HCT116 (cell line): Measurements from ENCODE around the gene FAM32A. TPM values are rescaled to one million over a fixed set of nuclear protein-coding genes. Genes with fewer than 3 reads are reported as not detected.

ENCODE experiments used
- ATAC-seq: fragments of 200-7000 bp; cut with Tn5 transposase; 2 replicates; pipeline ENCODE4 v1.9.1; 2020; ENCODE audit warnings: mild to moderate bottlenecking, moderate library complexity
- BruUV-seq: library from RNA; stranded (reverse); fragments of 400-500 nt; replicated peaks from 2 replicates; lab custom pipeline; 2021; lab: Mats Ljungman, UMichigan
- CTCF ChIA-PET: fragments of 300-600 bp; sonication (Branson Sonifier 250); formaldehyde crosslinking; loops from one replicate; lab custom pipeline; 2021; ENCODE audit warnings: antibody characterized with exemption; lab: Charles Lee
- POLR2A ChIA-PET: fragments of 300-600, 350-600 bp; sonication (Branson Sonifier 250); formaldehyde crosslinking; loops from one replicate; lab custom pipeline; 2021; ENCODE audit warnings: antibody characterized with exemption; lab: Charles Lee
- RAD21 ChIA-PET, 2 experiments: fragments of 300-600 bp; sonication (Branson Sonifier 250); formaldehyde crosslinking; loops; one replicate each; lab custom pipeline; 2023; ENCODE audit warnings: low total read pairs in 2 of 2; ENCODE audit not compliant: uncharacterized antibody in 2 of 2, unreplicated experiment in 2 of 2, low non-redundant PET in 1 of 2; lab: Charles Lee
- DNase-seq: peaks from one replicate; pipeline ENCODE4 v3.0.0-alpha.2; 2010; ENCODE audit warnings: low read depth, low spot score
- H2AFZ ChIP-seq: fragments of 200-600 bp; shearing (Covaris generic), sonication (generic); 2 replicates; pipeline ENCODE4 v1.6.1; 2017; ENCODE audit warnings: low read depth, mixed run types, mixed read lengths, antibody characterized with exemption, low read length; ENCODE audit not compliant: poor library complexity, severe bottlenecking
- H3K27ac ChIP-seq: 2 replicates; pipeline ENCODE4 v1.5.1; 2012; ENCODE audit warnings: low read depth, low read length
- H3K27me3 ChIP-seq: fragments of 200-600 bp; sonication (generic); 2 replicates; pipeline ENCODE4 v1.6.1; 2016; ENCODE audit warnings: mixed run types, low read length, mixed read lengths; ENCODE audit not compliant: insufficient read depth
- H3K36me3 ChIP-seq, 2 experiments: fragments of 200-500 bp in 1 of 2; fragments of 200-600 bp in 1 of 2; sonication (Bioruptor generic) in 1 of 2; sonication (generic) in 1 of 2; 2 replicates each; pipeline versions ENCODE4 v1.5.1 to v1.6.1; 2014 to 2016; ENCODE audit warnings: low read length in 2 of 2, inconsistent platforms in 1 of 2, mixed read lengths in 1 of 2, mixed run types in 1 of 2; ENCODE audit not compliant: insufficient read depth in 2 of 2, control insufficient read depth in 1 of 2
- H3K4me1 ChIP-seq, 2 experiments: fragments of 200-600 bp in 1 of 2; sonication (generic) in 1 of 2; 2 replicates each; pipeline versions ENCODE4 v1.5.1 to v1.6.1; 2012 to 2017; ENCODE audit warnings: low read length in 2 of 2, inconsistent platforms in 1 of 2, mild to moderate bottlenecking in 1 of 2, mixed read lengths in 1 of 2, mixed run types in 1 of 2, moderate library complexity in 1 of 2; ENCODE audit not compliant: insufficient read depth in 2 of 2, control insufficient read depth in 1 of 2
- H3K4me2 ChIP-seq: fragments of 200-600 bp; sonication (generic); 2 replicates; pipeline ENCODE4 v1.6.1; 2017; ENCODE audit warnings: mixed run types, low read length, mixed read lengths
- H3K4me3 ChIP-seq, 2 experiments: fragments of 200-600 bp in 1 of 2; sonication (generic) in 1 of 2; replicated peaks in 1 of 2; 2 replicates each; pipeline ENCODE4 v1.5.1; 2011 to 2016; ENCODE audit warnings: low read length in 2 of 2, control low read depth in 1 of 2, low read depth in 1 of 2, mild to moderate bottlenecking in 1 of 2, mixed read lengths in 1 of 2, mixed run types in 1 of 2
- H3K79me2 ChIP-seq: fragments of 200-600 bp; sonication (generic); 2 replicates; pipeline ENCODE4 v1.6.1; 2017; ENCODE audit warnings: mild to moderate bottlenecking, mixed run types, low read length, moderate library complexity, mixed read lengths; ENCODE audit not compliant: insufficient read depth
- H3K9ac ChIP-seq: fragments of 200-600 bp; sonication (generic); 2 replicates; pipeline ENCODE4 v1.6.1; 2016; ENCODE audit warnings: low read length, mixed read lengths
- H3K9me2 ChIP-seq: fragments of 200-600 bp; sonication (generic), shearing (Covaris generic); 2 replicates; pipeline ENCODE4 v1.6.1; 2017; ENCODE audit warnings: mixed run types, mild to moderate bottlenecking, moderate library complexity; ENCODE audit not compliant: insufficient read depth
- H3K9me3 ChIP-seq, 2 experiments: fragments of 200-500 bp in 1 of 2; fragments of 200-600 bp in 1 of 2; sonication (Bioruptor generic) in 1 of 2; sonication (generic) in 1 of 2; 2 replicates each; pipeline ENCODE4 v1.6.1; 2014 to 2017; ENCODE audit warnings: low read length in 2 of 2, mixed read lengths in 2 of 2, inconsistent platforms in 1 of 2, low read depth in 1 of 2, mild to moderate bottlenecking in 1 of 2, mixed run types in 1 of 2, moderate library complexity in 1 of 2; ENCODE audit not compliant: control insufficient read depth in 1 of 2, insufficient read depth in 1 of 2
- H4K20me1 ChIP-seq: fragments of 200-600 bp; sonication (generic), shearing (Covaris generic); 2 replicates; pipeline ENCODE4 v1.6.1; 2017; ENCODE audit warnings: mixed run types, mild to moderate bottlenecking, moderate library complexity; ENCODE audit not compliant: insufficient read depth
- CTCF ChIP-seq, 3 experiments: fragments of 200-600 bp in 1 of 3; sonication (generic) in 1 of 3; IDR thresholded peaks in 2 of 3; conservative IDR thresholded peaks in 1 of 3; 2 replicates each; pipeline ENCODE4 v1.5.1; 2012 to 2017; ENCODE audit warnings: low read depth in 2 of 3, low read length in 2 of 3, antibody characterized with exemption in 1 of 3, borderline replicate concordance in 1 of 3, control low read depth in 1 of 3, mild to moderate bottlenecking in 1 of 3, mixed read lengths in 1 of 3, mixed run types in 1 of 3, moderate library complexity in 1 of 3; ENCODE audit not compliant: insufficient read depth in 1 of 3
- POLR2AphosphoS5 ChIP-seq: IDR thresholded peaks from 2 replicates; pipeline ENCODE4 v1.6.1; 2011; ENCODE audit warnings: mild to moderate bottlenecking, low read depth, low read length, moderate library complexity
- RAD21 ChIP-seq: IDR thresholded peaks from 2 replicates; pipeline ENCODE4 v1.6.1; 2012; ENCODE audit warnings: low read depth, mild to moderate bottlenecking
- SP1 ChIP-seq: IDR thresholded peaks from 2 replicates; pipeline ENCODE4 v1.6.1; 2012; ENCODE audit warnings: low read depth
- TCF7L2 ChIP-seq: IDR thresholded peaks from 2 replicates; pipeline ENCODE4 v1.7.0; 2011; ENCODE audit warnings: borderline replicate concordance, inconsistent platforms; ENCODE audit not compliant: insufficient read depth, insufficient read length; ENCODE audit errors: extremely low read depth
- ZBTB33 ChIP-seq: IDR thresholded peaks from 2 replicates; pipeline ENCODE4 v1.6.1; 2011; ENCODE audit warnings: mild to moderate bottlenecking, low read length, moderate library complexity; ENCODE audit not compliant: insufficient replicate concordance; ENCODE audit errors: extremely low read depth
- ZNF274 ChIP-seq: fragments of 200-500 bp; sonication (Bioruptor generic); IDR thresholded peaks from 2 replicates; pipeline ENCODE4 v1.6.1; 2014; ENCODE audit warnings: mild to moderate bottlenecking, low read depth, low read length, inconsistent platforms
- intact Hi-C: fragments of 100-400 bp; cut with micrococcal nuclease; formaldehyde crosslinking; loops from 2 replicates; pipeline ENCODE4 v1.10.0; 2022
- total RNA-seq: library from RNA; stranded (reverse); gene quantifications from one replicate; pipeline ENCODE4 v1.2.1, GENCODE V29; 2021; ENCODE audit not compliant: unreplicated experiment
- TF ChIP-seq, protein P1 (sequence below): IDR thresholded peaks from 2 replicates; pipeline ENCODE4 v1.6.1; 2012
- TF ChIP-seq, protein P2 (sequence below): IDR thresholded peaks from 2 replicates; pipeline ENCODE4 v1.6.1; 2012

Gene FAM32A
- total RNA-seq, 1 experiment from 2014 or later: 61.3 TPM

GRCh38 chr19:16190736-16191135 is 5.5 kb downstream of the FAM32A start:
- intact Hi-C loops: no loop called here
- ATAC-seq (no peak), DNase-seq (no peak)
- Histone ChIP-seq H3K36me3 (peaks cover 33 to 35% of the 10 kb centered on the region in 2 experiments), H3K4me3 (no peak overlapping the region), H3K4me2 (no peak overlapping the region), H3K9me3 (no peaks in the 10 kb centered on the region), H3K79me2 (peaks cover 24% of the 10 kb centered on the region), H3K9me2 (no peaks in the 10 kb centered on the region), H3K9ac (no peak overlapping the region), H3K4me1 (peaks cover 9 to 24% of the 10 kb centered on the region in 2 experiments), H2AFZ (no peak overlapping the region), H4K20me1 (no peaks in the 10 kb centered on the region), H3K27me3 (no peaks in the 10 kb centered on the region), H3K27ac (no peak overlapping the region)
- TF ChIP-seq, protein P1, sequence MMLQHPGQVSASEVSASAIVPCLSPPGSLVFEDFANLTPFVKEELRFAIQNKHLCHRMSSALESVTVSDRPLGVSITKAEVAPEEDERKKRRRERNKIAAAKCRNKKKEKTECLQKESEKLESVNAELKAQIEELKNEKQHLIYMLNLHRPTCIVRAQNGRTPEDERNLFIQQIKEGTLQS: no peak
- no peak for TF ChIP-seq ZBTB33
- TF ChIP-seq POLR2AphosphoS5: no peak
- RAD21 ChIA-PET: no interaction called here
- POLR2A ChIA-PET: no interaction called here
- CTCF ChIA-PET: no interaction called here
- BruUV-seq: no TSS peak

DNA sequence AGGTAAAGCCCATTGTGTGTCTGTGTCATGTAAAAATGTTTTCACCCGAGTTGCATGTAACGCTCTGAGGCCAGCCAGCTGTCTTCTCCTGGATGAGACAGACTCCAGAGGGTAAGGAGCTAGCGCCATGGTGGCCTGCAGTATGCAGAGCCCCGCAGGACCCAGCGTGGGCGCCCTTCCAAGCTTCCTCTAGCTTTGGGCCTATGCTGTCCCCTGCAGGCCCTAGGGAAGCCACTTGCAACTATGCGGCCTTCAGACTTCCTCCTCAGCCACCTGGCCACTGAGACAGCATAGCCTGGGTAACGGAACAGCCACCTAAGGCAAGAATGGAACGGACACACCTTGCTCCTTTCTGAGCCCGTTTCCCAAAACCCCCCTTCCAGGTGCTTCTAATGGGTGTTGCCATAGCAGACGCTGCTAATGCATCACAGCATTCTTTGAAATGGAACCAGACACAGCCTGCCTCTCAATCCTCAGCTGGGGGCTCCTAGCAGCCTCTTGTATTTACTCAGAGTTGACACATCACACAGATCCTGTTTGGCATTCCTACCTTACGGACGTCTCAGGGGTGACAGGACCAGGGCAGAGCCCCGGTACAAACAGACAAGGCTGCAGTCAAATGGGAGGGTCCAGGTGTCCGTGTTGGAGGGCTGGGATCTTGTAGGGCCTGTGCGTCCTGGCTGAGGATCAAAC is 6.2 kb downstream of the FAM32A start:
- Histone ChIP-seq H3K9me3 (no peaks in the 10 kb centered on the region), H3K9me2 (no peaks in the 10 kb centered on the region), H3K36me3 (peaks cover 33 to 35% of the 10 kb centered on the region in 2 experiments), H3K4me2 (no peak overlapping the region), H3K27me3 (no peaks in the 10 kb centered on the region), H3K79me2 (peaks cover 17% of the 10 kb centered on the region), H3K9ac (no peak overlapping the region), H2AFZ (no peak overlapping the region), H3K27ac (no peak overlapping the region), H3K4me3 (no peak overlapping the region), H4K20me1 (no peaks in the 10 kb centered on the region), H3K4me1 (peaks cover 14 to 25% of the 10 kb centered on the region in 2 experiments)
- ChIA-PET RAD21 (no interaction called here), CTCF (no interaction called here), POLR2A (no interaction called here)
- TF ChIP-seq ZBTB33 (no peak), CTCF (IDR thresholded peaks at IDR 0.05 in 2 of 3, conservative IDR thresholded peaks at IDR 0.05 in 1 of 3; ENCODE audit: borderline replicate concordance in 1 of 3, insufficient read depth in 1 of 3, low read depth in 2 of 3, low read length in 2 of 3) (0 out of 6 replicates have a peak, but pooled peaks of 1 of the 3 experiments have one; percentile 6), TCF7L2 (no peak), RAD21 (peak; percentile 7; the same call in 1 of the 2 replicates), ZNF274 (no peak), SP1 (no peak)
- TF ChIP-seq, protein P2, sequence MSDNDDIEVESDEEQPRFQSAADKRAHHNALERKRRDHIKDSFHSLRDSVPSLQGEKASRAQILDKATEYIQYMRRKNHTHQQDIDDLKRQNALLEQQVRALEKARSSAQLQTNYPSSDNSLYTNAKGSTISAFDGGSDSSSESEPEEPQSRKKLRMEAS: no peak
- DNase-seq (no peak), ATAC-seq (peak; percentile 23; the same call in 1 of the 2 replicates)
- intact Hi-C loops: no loop called here
- BruUV-seq: no TSS peak
